Hepatocyte (in vitro differentiated cells): ENCODE data around the gene LRBA.

Source experiments
- CTCF ChIP-seq: fragments of 200-600 bp; sonication (generic); IDR thresholded peaks from 2 replicates; pipeline ENCODE4 v1.5.1; 2016; ENCODE audit warnings: antibody characterized with exemption, mild to moderate bottlenecking; ENCODE audit not compliant: poor library complexity
- EZH2 ChIP-seq: fragments of 200-600 bp; sonication (generic); IDR thresholded peaks from 2 replicates; pipeline ENCODE4 v1.6.1; 2016; ENCODE audit warnings: antibody characterized with exemption, mild to moderate bottlenecking, borderline replicate concordance
- EZH2phosphoT487 ChIP-seq: fragments of 200-600 bp; sonication (generic); IDR thresholded peaks from one replicate; pipeline ENCODE4 v1.6.1; 2018; ENCODE audit warnings: antibody characterized with exemption, mild to moderate bottlenecking, low read depth, moderate library complexity; ENCODE audit not compliant: unreplicated experiment, severe bottlenecking

GRCh38 chr4:150357829-150358228 lies 657.3 kb downstream of the LRBA start:
- no peak for TF ChIP-seq EZH2
- no peak for TF ChIP-seq EZH2phosphoT487
- TF ChIP-seq CTCF: no peak
